GM12865 (cell line): ENCODE data around the gene LRFN2.

Source experiments
- DNase-seq: peaks from one replicate; pipeline ENCODE4 v3.0.0; 2010; ENCODE audit warnings: low read depth
- H3K4me3 ChIP-seq: 2 replicates; pipeline ENCODE4 v1.5.1; 2011; ENCODE audit warnings: mild to moderate bottlenecking, low read depth, low read length, control low read depth
- TF ChIP-seq, protein P1 (sequence below): IDR thresholded peaks from 2 replicates; pipeline ENCODE4 v1.5.1; 2011; ENCODE audit warnings: low read length, control low read depth, low read depth, inconsistent platforms; ENCODE audit not compliant: insufficient read depth; ENCODE audit errors: missing control alignments

Gene LRFN2

GRCh38 chr6:40552941-40553340, 34.2 kb downstream of the LRFN2 start:
- TF ChIP-seq, protein P1, sequence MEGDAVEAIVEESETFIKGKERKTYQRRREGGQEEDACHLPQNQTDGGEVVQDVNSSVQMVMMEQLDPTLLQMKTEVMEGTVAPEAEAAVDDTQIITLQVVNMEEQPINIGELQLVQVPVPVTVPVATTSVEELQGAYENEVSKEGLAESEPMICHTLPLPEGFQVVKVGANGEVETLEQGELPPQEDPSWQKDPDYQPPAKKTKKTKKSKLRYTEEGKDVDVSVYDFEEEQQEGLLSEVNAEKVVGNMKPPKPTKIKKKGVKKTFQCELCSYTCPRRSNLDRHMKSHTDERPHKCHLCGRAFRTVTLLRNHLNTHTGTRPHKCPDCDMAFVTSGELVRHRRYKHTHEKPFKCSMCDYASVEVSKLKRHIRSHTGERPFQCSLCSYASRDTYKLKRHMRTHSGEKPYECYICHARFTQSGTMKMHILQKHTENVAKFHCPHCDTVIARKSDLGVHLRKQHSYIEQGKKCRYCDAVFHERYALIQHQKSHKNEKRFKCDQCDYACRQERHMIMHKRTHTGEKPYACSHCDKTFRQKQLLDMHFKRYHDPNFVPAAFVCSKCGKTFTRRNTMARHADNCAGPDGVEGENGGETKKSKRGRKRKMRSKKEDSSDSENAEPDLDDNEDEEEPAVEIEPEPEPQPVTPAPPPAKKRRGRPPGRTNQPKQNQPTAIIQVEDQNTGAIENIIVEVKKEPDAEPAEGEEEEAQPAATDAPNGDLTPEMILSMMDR, result no peak
- DNase-seq, result no peak
- H3K4me3 ChIP-seq, result no peak overlapping the region

DNA sequence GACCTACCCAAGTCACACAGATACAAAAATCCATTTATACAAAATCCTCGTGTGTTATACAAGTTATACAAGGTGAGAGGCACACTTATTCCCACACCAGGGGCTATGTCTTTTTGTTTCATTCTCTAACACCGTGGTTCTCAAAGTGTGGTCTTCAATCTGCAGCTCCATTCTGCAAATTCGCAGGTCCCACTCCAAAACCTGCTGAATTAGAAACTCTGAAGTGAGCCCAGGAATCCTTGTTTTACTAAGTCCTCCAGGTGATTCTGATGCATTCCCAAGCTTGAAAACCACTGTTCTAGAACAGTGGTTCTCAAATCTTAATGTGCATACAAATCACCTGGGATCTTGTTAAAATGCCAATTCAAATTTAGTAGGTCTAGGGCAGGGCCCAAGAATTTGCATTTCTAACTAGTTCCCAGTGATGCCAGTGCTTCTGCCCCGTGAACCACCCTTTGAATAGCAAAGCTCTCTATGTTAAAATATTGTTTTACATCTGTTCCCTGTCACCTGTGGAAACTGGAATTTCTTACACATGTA, 35.1 kb downstream of the LRFN2 start:
- no peak for DNase-seq

DNA sequence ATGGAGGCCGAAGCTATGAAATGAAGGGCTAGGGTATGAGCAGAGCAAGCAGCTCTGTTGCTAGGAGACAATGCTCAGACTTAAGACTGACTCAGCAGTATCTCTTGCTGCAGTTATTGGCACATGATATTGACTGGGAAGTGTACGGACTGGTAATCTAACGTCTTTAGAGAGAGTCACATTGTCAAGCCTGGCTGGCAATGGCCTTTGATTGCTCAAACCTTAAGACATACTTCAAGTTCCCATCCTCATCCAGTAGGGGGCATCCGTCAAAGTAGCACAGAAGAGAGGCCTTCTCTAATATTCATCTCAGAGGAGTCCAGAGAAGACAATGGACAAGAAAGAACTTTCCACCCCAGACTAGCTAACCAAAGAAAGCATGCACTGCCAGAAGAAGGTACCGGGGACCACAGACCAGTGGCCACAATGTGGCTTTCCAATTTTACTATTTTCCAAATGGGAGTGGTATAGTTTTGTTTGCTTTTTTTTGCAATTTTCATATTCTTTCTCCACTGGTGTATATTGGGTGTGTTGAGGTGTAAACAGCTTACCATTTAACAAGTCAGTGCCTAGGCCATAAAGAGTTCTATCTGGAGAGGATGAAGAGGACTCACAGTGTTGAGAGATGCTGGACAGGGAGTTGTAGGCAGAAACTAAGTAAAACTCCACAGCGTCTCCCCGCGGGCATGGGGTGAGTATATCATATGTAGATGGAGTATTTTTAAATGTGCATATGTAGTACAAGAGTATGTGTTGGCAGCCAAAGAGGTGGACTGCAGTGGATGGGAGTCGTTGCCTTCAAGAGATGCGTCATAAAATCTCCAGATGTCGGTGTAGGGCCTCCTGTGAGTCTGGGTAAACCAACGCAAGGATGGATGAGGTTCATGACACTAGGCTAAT, 36.7 kb downstream of the LRFN2 start:
- H3K4me3 ChIP-seq, result no peak overlapping the region
- TF ChIP-seq, protein P1, result peak; percentile 71
- DNase-seq, result peak; percentile 67

More for the DNA sequence above, 35.1 kb downstream of the LRFN2 start:
- TF ChIP-seq, protein P1, result no peak
- H3K4me3 ChIP-seq, result no peak overlapping the region

- TF ChIP-seq, protein P1, result no peak
- DNase-seq, result no peak
- H3K4me3 ChIP-seq, result no peak overlapping the region
Measured at GRCh38 chr6:40545954-40546353, 41.2 kb downstream of the LRFN2 start.

- DNase-seq, result no peak
- H3K4me3 ChIP-seq, result no peak overlapping the region
- TF ChIP-seq, protein P1, result no peak
Measured at GRCh38 chr6:40543776-40544175, 43.4 kb downstream of the LRFN2 start.

- no peak overlapping the region for H3K4me3 ChIP-seq
- TF ChIP-seq, protein P1, result no peak
- no peak for DNase-seq
Measured at GRCh38 chr6:40543146-40543545, 44.0 kb downstream of the LRFN2 start.
